Measurements from ENCODE around the gene TPM4. TPM values are rescaled to one million over a fixed set of nuclear protein-coding genes. Genes with fewer than 3 reads are reported as not detected.
A peak's percentile ranks its signal among the peaks of the same experiment; 100 is the strongest.

TPM4 gene
- total and polyA plus RNA-seq, 2 of the 8 experiments (the other 6 are each of a cell fraction or from before 2014, with no cell fraction given): 160 to 359 TPM

DNA sequence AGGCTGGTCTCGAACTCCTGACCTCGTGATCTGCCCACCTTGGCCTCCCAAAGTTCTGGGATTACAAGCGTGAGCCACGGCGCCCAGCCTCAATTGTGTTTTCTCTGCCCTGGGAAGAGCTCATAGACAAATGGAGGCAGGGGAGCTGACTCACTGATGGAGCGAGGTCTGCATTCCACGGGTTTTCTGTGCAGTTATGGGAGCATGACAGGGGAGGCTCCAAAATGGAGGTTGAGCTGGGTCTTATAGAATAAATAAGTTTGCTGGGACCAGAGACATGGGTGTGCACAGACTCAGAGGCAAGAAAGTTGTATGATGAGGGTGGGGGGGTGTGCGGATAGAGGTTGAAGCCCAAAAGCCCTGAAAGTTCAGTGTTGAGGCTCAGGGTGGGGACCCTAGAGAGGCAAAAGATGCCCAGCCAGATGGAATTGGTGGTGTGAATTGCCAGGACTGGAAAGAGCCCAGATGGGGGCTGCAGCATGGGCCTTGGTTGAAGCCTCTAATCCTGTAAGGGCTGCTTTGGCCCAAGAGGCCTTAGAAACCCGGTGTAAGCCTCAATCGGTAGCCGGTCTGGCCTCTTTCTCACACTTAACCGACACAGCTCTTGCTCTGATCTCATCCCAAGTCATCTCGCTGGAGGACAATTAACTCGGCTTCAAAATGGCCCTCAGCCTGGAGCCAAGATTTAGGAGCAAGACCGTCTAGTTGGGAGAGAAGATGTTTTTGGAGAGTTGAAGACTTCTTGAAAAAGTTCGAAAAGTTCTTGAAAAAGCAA, 1.9 kb downstream of the TPM4 start (continued):
- TF ChIP-seq RNF2 (IDR thresholded peaks at IDR 0.05; ENCODE audit: borderline replicate concordance, low read depth, low read length, missing control alignments, poor library complexity, severe bottlenecking): no peak
- TF ChIP-seq PHF8 (conservative IDR thresholded peaks at IDR 0.05; ENCODE audit: low read depth, low read length): no peak
- TF ChIP-seq SIRT6 (IDR thresholded peaks at IDR 0.05; ENCODE audit: low read length): no peak
- TF ChIP-seq, protein P1, sequence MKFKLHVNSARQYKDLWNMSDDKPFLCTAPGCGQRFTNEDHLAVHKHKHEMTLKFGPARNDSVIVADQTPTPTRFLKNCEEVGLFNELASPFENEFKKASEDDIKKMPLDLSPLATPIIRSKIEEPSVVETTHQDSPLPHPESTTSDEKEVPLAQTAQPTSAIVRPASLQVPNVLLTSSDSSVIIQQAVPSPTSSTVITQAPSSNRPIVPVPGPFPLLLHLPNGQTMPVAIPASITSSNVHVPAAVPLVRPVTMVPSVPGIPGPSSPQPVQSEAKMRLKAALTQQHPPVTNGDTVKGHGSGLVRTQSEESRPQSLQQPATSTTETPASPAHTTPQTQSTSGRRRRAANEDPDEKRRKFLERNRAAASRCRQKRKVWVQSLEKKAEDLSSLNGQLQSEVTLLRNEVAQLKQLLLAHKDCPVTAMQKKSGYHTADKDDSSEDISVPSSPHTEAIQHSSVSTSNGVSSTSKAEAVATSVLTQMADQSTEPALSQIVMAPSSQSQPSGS (IDR thresholded peaks at IDR 0.05; ENCODE audit: low read length): peak; percentile 5; the same call in 1 of the 2 replicates
- TF ChIP-seq NRF1 (IDR thresholded peaks at IDR 0.05; ENCODE audit: low read depth, low read length): no peak
- peak; percentile 33 for TF ChIP-seq TAF7 (optimal IDR thresholded peaks at IDR 0.05; ENCODE audit: borderline replicate concordance, low read depth, low read length)
- TF ChIP-seq, protein P2, sequence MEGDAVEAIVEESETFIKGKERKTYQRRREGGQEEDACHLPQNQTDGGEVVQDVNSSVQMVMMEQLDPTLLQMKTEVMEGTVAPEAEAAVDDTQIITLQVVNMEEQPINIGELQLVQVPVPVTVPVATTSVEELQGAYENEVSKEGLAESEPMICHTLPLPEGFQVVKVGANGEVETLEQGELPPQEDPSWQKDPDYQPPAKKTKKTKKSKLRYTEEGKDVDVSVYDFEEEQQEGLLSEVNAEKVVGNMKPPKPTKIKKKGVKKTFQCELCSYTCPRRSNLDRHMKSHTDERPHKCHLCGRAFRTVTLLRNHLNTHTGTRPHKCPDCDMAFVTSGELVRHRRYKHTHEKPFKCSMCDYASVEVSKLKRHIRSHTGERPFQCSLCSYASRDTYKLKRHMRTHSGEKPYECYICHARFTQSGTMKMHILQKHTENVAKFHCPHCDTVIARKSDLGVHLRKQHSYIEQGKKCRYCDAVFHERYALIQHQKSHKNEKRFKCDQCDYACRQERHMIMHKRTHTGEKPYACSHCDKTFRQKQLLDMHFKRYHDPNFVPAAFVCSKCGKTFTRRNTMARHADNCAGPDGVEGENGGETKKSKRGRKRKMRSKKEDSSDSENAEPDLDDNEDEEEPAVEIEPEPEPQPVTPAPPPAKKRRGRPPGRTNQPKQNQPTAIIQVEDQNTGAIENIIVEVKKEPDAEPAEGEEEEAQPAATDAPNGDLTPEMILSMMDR (IDR thresholded peaks at IDR 0.05; ENCODE audit: control extremely low read depth in 1 of 3, insufficient read depth in 1 of 3, low read depth in 1 of 3, low read length in 3 of 3): no peak
- TF ChIP-seq, protein P3, sequence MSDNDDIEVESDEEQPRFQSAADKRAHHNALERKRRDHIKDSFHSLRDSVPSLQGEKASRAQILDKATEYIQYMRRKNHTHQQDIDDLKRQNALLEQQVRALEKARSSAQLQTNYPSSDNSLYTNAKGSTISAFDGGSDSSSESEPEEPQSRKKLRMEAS (IDR thresholded peaks at IDR 0.05): no peak
- no peak for TF ChIP-seq YY1 (IDR thresholded peaks at IDR 0.05; ENCODE audit: low read depth, low read length)
- no peak for TF ChIP-seq HDAC2 (IDR thresholded peaks at IDR 0.05; ENCODE audit: borderline replicate concordance in 1 of 2, low read depth in 2 of 2, low read length in 2 of 2)
- TF ChIP-seq, protein P4, sequence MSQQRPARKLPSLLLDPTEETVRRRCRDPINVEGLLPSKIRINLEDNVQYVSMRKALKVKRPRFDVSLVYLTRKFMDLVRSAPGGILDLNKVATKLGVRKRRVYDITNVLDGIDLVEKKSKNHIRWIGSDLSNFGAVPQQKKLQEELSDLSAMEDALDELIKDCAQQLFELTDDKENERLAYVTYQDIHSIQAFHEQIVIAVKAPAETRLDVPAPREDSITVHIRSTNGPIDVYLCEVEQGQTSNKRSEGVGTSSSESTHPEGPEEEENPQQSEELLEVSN (IDR thresholded peaks at IDR 0.05): no peak
- TF ChIP-seq SIX5 (IDR thresholded peaks at IDR 0.05; ENCODE audit: low read depth, low read length): no peak
- no peak for TF ChIP-seq EZH2 (IDR thresholded peaks at IDR 0.05; ENCODE audit: low read depth, low read length, severe bottlenecking)
- TF ChIP-seq CHD1 (IDR thresholded peaks at IDR 0.05; ENCODE audit: low read depth, low read length): no peak
- no peak for TF ChIP-seq NANOG (IDR thresholded peaks at IDR 0.05; ENCODE audit: insufficient read depth, low read depth, low read length, poor library complexity, severe bottlenecking)
- TF ChIP-seq SUZ12 (IDR thresholded peaks at IDR 0.05; ENCODE audit: low read length): no peak
- no peak for TF ChIP-seq GABPA (IDR thresholded peaks at IDR 0.05; ENCODE audit: borderline replicate concordance, insufficient read depth, low read length)
